Eye (tissue), 1 donor: ENCODE results near the gene HOXB9.

ENCODE experiments used
- DNase-seq: peaks from one replicate; pipeline ENCODE4 v3.0.0-alpha.2; 2015

HOXB9 gene

GRCh38 chr17:48596000-48596734 is 30.0 kb downstream of the HOXB9 start:
- no peak for DNase-seq

GRCh38 chr17:48595278-48595999 is 30.7 kb downstream of the HOXB9 start:
- DNase-seq, result no peak

DNA sequence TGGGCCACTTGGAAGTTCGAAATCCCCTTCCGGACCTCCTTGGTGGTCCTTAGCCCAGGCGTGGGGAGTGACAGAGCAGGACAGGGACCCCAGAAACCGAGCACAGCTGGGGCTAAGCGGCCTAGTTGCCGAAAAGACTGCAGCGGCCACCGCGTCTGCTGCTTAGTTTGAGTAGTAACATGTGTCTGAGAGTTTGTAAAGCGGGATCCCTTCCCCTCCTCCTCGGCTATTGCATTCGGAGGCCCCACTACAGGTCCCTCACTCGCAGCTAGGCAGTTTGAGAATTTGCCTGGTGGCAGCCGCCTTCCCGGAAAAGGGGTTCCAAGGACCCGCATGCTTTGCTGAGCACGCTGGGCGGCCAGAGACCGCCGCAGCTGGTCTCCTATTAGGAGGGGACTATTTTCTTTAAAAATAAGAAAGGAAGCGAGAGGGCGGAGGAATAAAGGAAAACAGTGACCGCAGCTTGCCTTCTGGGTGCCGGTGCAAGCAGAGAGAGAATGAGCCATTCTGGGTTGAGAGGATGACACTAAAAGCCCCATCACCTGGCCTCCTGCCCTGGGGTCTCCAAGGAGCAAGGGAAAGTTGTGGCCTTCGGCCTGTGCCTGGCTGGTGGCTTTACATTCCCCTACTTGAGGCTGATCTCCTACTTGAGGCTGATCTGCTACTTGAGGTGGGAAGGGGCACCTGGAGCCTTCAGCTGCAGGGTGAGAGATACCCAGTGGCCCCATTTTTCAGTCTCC is 31.4 kb downstream of the HOXB9 start:
- no peak for DNase-seq

GRCh38 chr17:48593840-48594537 is 32.2 kb downstream of the HOXB9 start:
- peak; percentile 87 for DNase-seq

- no peak for DNase-seq
Measured at GRCh38 chr17:48593126-48593829, 32.9 kb downstream of the HOXB9 start, which contains the start of gene HOXB5. TSS of gene HOXB5 (minus strand) at chr17:48593779. CDS start at chr17:48593682, 97 bp downstream.

DNA sequence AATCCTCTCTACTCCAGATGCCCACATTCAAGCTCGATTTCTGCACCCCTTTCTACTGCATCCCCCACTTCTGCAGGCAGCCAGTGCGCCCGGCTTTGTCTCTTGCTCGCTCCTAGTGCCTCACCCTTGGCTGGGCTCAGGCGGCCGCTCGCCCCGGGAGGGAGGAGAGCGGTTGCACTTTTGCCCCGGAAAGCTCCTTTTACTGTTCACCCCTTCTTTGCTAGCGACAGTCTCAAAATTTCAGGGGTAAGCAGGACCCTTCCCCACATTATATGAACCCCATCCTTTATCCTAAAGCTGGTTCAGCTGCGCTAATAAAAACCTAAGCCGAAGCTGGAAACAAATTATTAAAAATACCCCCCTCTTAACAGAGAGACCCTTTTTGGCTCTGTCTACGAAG is 33.6 kb downstream of the HOXB9 start:
- no peak for DNase-seq

- DNase-seq, result no peak
Measured at GRCh38 chr17:48592057-48592514, 34.1 kb downstream of the HOXB9 start.

- DNase-seq, result no peak
Measured at GRCh38 chr17:48591255-48592056, 34.7 kb downstream of the HOXB9 start.

- no peak for DNase-seq
Measured at GRCh38 chr17:48590607-48591161, 35.5 kb downstream of the HOXB9 start.

- no peak for DNase-seq
Measured at GRCh38 chr17:48589831-48590606, 36.1 kb downstream of the HOXB9 start, which contains the start of gene HOXB3. TSS of gene HOXB3 (minus strand) at chr17:48590241. CDS start at chr17:48552474, 37,767 bp downstream.

GRCh38 chr17:48589060-48589830 is 36.9 kb downstream of the HOXB9 start:
- no peak for DNase-seq

DNA sequence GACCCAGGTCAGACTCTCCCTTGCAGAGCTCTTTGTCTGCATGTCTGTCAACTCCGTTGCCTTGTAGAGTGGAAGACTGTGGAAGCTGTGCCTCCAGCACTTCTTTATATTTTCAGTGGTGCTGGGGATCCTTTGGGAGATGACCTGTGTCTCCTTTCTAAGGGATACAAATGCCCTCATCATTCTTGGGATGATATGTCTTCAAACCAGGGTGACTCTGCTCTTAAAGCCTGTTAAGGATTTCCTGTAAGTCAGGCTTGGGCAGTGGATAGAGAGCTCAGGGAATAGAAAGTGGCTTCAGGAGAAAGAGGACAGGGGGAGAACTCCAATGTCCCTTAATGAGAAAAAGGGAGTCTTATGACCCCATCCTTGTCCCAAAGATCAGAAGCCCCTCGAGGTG is 37.6 kb downstream of the HOXB9 start:
- no peak for DNase-seq

DNA sequence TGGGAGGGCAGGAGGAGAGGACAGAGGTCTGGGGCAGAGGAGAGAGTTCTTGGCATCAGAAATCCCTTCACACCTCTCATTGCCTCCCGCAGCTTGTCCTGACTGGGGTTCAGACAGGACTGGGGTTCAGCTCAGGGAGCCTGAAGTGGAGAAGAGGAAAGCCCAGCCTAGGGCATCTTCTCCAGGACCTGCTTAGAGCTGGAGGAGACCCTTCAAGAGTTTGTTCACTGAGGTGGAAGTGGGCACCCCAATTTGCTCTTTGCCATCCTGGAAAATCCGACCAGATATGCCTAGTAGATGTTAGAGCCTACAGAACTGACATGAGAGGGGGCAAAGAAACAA is 38.1 kb downstream of the HOXB9 start:
- DNase-seq, result no peak

- DNase-seq, result no peak
Measured at GRCh38 chr17:48587276-48588073, 38.7 kb downstream of the HOXB9 start.

- no peak for DNase-seq
Measured at GRCh38 chr17:48586355-48587258, 39.6 kb downstream of the HOXB9 start.

DNA sequence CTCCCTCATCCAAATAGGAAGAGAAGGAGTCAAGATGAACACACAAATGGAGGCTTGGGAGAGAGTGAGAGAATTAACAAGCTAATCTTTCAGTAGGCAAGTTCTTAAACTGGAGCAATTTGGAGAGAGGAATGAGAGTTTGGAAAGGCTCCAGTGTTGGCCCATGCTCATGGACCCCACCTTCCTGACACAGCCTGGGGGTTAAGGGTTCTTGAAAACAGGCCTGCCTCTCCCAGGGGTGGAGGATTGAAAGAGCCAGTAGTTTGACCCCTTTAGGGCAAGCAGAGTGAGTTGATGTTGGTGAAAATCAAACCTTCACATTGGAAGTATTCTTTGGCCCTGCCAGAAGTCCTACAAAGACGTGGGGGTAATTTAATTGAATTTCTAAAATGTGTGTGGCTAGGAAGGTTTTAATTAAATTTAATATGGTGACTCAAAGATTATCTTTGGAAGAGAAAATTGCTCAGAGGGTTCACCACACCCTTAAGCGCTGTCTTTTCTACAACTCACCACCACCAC is 41.9 kb downstream of the HOXB9 start:
- no peak for DNase-seq

DNA sequence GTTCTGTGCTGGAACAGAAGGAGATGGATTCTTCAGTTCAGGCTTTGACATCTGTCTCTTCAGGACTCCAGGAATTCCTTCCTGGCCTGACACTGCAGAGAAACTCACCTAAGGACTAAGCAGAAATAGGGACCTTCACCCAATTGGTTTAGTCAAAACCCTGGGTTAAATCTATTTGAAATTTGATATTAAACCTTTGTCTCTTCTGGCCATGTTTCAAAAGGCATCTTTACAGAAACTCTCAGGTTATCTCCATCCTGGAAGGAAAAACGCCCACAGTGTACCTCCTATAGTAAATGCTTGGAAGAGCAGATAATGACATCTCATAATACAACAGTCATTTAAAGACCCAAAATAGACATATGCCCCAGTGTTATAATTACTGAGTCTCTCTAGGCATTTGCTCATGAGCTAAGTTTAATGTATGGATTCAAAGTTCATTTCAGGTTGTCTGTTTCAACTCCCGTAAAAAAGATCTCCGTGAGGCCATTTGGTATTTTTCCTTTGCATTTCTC is 42.4 kb downstream of the HOXB9 start:
- no peak for DNase-seq
